Stimulated activated CD8-positive, alpha-beta memory T cell treated with anti-CD3 and anti-CD28 coated beads, Interleukin-12 subunit alpha, Interleukin-12 subunit beta, amount 100 ng/mL, for 24 hours (primary cell): ENCODE data around the gene SMIM35.

Experiments used
- DNase-seq: peaks from one replicate; pipeline ENCODE4 v3.0.0-alpha.2; 2020; ENCODE audit errors: extremely low read depth

Gene SMIM35

DNA sequence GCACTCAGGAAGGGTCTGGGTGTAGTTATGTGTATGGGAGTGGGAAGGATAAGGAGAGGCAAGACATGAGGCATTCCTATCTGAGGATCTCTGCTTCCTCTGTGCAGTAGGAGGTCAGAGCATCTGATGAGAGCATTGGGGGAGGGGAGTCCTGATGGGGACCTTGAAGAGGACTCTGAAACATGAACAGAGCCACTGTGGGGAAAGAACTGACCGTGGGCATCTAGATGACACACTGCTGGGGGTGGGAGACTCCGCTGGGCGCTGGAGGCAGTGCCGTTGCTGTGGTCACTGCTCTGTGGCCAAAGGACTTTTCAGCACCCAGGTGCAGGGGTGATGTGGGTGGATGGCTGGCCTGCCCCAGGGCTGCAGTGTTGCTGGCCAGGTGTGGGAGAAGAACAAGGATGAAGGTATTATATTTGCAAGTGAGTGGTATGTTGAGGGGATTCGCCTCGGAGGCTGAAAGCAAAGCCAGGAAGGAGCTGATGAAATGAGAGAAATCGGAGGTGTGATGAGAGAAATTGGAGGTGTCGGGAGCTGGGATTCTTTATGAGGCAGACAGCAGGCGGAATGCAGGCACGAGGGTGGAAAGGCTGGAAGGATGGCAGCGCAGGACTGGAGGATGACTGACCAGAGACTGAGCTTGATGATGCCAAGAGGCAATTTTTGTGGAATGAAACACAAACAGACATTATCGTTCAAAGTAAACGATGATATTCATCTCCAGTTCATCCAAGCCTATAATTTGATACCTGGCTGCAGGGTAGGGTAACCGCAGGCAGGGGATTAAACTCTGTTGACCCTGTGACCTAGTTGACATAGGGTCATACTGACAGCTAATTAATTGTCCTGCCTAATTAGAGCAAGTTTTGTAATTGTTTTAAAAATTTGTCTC is 29.3 kb downstream of the SMIM35 start:
- DNase-seq: no peak

DNA sequence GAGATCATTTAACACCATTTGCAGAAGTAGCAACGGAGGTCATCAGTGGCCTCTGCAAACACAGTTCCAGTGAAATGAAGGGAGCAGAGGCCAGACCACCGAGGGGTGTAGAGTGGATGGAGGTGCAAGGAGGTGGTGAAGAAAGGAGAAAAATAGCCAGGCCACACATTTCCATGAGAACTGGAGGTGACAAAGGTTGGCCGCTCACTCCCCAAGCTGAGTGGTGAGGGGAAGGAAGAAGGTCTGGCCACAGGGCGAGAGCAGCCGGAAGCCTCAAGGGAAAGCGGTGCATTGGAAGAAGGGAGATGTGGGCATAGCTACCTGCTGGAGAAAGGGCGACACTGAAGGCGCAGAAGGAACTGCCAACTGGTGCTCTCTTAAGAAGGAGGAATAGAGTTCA is 30.0 kb downstream of the SMIM35 start:
- no peak for DNase-seq

DNA sequence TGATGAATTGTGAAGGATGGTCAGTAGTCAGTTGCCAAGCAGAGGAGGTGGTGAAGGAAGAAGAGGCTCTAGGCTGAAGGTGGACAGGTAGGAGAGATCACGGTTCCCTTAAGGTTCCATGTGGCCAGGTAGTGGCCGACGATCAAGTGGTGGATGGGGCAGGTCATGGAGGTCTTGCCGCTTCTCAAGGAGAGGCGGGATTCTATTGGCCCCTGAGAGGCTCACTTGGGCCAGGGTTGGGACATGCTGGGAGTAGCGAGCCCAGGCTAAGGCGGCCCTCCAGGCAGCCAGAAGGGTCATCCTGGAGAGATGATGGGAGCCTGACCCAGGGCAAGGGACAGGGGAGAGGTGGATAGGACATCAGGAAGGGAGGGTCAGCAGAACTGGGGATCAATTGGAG is 30.8 kb downstream of the SMIM35 start:
- DNase-seq: no peak

DNA sequence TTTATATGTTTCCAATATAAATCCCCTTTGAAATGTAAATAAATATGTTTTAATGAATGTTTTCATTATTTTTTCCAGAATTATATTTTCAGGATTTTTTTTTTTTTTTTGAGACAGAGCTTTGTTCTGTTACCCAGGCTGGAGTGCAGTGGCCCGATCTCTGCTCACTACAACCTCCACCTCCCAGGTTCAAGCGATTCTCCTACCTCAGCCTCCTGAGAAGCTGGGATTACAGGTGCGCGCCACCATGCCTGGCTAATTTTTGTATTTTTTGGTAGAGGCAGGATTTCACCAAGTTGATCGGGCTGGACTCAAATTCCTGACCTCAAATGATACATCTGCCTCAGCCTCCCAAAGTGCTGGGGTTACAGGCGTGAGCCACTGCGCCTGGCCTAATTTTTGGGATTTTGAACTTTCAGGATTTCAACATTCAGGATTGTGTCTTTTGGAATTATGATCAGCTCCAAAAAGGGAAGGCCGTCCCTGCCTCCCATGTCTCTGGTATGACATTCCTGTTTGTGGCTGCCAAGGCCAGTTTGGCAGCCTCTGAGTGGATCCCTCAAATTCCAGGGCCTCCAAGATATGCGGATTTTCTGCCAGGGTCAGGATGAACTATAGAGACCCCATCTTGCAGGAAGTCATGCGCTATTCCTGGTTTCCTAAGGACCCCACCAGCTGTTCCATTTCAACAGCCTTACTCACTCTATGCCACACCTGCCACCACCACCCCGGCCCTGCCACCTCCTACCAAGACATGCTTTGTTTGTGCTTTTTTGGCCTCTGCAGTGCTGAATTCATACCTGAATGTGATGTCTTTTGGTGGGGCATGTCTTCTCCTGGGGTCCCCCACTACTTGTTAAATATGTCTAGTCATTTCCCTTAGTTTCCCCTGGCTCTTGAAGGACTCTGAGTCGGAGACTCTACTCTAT is 31.8 kb downstream of the SMIM35 start:
- DNase-seq: no peak

DNA sequence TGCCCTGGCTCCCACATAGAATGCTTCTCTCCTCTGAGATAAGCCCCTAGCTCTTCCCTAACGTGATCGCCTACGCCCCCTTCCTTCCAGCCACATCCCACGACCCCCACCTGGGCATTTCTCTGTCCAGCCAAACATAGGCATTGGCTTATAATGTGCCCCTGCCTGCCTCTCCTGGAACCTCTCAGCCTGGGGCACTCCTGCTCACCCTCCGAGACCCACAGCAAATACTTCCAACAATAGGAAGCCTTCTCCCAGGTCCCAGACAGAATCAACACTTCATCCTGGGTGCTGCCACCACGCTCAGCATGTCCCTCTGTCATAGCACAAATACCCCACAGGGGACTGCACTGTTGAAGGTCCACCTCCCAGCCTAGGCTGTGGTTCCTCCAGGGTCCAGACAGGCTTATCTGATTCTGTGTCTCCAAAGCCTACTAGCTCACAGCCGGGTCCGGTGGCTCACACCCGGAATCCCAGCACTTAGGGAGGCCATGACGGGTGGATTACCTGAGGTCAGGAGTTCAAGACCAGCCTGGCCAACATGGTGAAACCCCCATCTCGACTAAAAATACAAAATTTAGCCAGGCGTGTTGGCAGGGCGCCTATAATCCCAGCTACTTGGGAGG is 34.1 kb downstream of the SMIM35 start:
- no peak for DNase-seq

DNA sequence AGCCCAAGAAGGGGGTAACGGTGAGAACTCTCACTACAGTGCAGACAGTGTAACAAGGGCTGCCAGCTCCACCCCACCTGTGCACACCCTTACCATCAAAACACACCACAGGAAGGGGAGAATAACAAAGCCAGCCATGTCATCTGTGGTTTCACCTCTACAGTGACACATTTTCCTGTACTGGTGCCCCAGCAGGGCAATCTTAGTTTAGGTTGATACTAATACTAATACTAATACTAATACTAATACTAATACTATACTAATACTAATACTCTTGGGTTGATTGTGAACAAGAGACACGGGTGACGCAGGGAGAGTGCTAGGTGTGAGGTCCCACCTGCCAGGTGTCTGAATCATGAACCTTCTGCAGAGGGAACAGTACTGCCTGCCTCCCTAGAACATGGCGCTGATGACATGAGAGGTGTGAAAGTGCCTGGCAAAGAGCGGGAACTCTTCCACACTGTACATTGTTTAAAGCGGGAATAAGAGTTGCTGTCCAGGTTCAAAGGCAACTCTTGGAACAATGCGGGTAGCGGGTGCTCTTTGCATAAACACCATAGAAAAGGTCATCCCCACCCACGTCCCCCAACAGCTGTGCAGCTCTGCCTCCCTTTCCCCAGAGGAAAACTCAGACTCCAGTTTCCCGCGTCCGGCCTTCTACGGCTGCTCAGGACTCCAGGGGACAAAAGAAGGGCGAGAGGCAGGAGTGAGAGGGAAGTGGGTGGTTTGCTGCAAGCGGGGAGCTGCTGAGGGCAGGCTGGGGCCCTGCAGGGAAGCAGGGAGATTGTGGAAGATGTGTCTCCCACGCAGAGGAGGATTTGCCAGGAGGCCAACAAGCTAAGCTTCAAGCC is 34.9 kb downstream of the SMIM35 start:
- no peak for DNase-seq

DNA sequence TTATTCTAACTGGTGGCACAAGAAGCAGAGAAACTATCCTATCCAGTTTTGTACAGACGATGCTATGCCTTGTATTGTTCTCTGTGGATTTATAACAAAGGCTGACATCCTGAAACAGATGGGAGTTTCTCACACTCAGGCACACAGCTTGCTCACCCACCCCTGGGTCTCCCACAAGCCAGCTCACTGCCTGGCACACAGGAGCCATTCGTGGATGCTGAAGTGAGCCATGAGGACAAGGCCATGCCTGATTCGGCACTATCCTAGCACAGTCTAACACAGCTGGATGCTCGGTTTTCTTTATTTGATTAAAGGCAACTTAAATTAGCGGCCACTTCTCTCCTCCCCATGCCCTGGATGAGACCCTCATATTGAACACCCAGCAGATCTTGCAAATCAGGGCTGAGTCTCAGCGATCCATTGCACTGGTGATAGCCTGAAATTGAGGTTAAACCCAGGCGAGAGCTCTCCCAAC is 35.6 kb downstream of the SMIM35 start:
- no peak for DNase-seq

DNA sequence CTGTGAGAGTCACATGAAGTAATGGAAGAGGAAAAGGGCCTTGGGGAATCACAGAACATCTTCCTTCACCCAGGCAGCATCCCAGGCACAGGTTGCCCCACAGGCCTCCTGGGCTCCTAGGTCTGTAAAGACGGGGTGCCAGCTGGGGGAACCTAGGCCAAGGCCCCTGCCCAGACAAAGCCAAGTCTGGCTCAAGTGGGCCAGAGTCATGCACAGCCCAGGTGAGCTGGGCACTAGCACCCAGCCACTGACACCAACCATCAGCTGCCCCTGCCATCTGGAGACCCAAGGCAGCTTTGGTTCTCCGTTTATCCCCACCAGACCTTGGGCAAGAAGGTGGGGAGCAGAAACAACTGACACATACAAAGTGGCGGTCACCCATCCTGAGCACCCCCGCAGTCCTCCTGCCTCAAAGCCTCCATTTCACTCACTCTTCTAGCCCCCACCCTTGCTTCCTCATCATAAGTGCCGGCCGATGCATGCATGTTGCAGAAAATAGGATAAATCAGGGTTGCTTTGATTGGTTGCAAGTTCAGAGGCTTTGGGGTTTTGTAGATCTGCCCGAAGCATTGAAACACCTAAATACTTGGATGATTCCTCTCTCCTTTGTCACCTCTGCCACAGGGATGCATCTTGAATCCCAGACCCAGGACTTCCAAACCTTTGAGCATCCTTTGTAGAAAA is 36.4 kb downstream of the SMIM35 start:
- DNase-seq: no peak

DNA sequence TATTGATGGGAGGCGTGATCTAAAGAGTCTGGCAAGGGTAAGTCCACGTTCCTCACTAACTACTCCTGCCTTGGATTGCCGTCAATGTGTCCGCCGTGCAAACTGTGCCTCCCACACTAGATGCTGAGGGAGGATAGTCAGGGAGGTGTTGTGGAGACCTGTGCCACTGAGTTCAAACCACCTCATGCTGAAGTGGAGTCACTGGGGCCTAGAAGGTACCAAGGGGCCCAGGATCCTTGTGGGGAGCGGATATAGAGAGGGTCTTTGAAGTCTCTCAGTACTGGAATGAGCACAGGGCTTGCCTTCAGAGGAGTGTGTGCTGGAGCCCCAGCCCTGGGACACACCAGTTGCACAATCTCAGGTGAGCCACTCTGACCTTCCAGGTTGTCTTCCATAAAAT is 37.0 kb downstream of the SMIM35 start:
- no peak for DNase-seq

DNA sequence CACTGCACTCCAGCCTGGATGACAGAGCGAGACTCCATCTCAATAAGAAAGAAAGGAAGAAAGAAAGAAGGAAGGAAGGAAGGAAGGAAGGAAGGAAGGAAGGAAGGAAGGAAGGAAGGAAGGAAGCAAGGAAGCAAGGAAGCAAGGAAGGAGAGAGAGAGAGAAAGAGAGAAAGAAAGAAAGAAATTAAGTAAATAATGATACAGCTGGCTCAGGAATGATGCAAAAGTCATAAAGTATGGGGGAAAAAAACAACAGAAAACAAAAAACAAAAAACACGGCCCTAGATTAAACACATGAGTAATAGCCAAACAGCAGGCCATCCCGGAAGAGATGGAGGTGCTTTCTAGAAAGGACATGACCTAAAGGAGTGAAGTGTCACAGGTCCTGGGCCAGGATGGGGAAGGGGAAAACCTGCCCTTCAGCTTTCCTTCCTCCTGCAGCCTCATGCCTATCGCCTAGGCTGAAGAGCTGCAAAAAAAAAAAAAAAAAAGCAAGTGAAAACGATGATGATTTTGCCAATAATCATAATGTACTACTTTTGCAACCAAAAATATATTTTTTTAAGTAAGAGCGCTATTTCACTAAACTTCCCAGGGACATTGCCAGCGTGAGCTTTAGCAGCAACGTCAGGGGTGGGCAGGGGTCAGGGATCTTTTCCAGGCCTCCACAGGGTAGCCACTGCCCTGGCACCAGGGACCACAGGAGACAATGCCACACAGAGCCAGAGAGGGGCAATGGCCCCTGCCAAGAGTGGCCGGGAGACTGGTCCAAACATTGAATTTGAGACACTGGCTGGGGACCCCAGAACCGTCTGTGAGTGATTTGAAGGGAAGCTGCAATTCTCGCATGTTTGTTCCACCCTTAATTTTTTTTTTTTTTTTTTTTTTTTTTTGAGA is 38.0 kb downstream of the SMIM35 start:
- no peak for DNase-seq

DNA sequence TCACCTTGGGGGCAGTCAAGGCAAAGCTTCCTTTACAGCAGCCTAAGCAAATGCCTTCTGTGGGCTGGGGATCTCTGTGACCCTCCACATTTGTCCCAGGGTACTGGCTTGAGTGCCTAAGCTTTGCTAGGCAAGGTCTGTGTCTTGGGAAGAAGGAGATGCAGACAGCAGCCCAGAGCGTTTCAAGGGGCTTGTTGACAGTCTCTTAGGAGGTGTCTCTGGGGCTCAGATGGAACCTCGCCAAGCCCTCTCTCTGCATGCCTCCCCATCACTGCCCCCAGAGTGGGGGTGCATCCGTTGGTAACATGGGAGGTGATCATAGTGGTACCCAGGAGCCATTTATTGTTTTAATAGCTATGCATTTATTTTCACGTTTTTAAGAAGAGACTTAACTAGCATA is 39.0 kb downstream of the SMIM35 start:
- DNase-seq: no peak

DNA sequence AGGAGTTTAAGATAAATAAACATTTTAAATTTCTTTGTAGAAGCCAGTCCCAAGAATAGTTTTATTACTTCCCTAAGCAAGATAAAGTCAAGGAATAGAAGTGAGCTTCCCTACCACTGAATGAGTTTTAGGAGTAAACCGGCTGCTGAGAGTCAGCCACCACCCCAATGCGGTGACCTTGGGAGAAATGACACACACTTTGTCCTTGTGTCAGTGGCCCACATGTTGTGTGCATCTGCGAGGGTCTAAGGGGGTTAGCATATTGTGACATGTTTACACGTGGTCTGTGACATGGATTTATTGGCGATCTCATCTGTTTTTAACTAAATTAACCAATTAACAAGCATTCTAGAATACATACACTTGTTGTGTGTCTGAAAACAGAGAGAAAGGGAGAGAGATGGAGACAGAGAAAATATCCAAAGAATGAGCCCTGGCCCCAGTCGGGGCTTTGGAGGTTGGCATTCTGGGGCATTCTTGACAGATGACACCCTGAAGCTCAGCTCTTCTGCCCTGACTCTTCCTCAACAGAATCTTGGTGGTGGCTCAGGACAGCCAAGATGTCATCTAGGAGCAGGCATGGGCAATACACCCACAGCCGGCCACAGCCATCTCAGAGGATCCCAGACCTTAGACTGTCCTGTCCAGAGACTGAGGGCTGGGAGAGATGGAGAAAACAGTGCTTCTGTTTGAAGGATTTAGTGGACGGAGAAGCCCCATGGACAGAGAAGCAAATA is 39.6 kb downstream of the SMIM35 start:
- DNase-seq: no peak

DNA sequence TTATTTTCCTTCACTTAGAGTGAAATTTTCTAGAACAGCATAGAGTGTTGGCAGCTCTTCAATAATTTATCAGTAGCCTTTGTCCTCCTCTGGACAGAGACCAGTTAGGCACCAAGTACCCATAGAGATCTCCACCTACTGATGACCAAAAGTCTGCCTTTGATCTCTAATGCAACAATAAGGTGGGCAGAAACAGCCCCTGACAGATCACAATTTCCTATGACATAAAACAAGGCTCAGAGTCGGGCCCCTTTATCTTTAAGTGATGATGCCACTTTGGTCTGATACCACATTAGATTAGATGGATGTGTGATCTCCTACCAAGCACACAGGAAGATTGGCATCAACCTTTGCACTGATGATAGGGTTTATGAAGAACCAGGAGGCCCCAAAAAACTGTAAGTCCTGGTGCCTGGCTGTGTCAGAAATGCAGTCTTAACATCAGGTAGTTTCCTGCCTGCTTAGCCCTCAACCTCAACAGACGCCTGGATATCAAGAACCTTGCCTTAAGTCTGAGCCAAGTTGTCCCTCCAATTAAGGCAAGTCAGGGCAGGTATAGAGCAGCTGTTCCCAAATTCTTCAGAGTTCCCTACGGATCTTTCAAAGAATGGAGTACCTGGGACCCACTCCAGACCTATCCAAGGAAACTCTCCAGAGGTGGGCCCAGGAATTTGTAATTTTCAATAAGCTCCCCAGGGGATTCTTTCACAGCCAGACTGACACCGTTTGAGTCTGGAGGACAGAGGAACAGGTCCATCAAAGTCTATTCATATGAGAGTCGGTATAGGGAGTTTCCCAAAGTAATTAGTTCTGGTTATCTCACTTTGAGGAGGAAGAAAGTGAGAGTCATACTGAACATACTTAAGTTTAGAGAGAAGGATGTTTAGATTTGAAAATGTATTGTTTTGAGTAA is 40.5 kb downstream of the SMIM35 start:
- DNase-seq: no peak

DNA sequence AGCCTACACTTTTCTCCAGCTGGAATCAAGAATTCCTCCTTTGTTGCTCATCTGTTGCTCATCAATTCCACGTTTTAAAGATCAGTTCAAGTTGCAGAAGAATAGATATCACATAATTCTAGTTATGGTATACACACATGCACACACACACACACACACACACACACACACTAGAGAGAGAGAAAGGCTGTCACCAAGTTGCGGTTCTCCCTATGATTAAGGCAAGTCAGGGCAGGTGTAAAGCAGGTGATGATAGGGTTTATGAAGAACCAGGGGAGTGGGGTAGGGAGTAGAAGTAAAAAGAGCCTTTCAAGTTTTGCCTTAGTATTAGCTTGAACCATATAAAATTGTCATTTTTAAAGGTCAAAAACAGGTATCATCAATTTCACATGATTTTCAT is 41.6 kb downstream of the SMIM35 start:
- DNase-seq: no peak

DNA sequence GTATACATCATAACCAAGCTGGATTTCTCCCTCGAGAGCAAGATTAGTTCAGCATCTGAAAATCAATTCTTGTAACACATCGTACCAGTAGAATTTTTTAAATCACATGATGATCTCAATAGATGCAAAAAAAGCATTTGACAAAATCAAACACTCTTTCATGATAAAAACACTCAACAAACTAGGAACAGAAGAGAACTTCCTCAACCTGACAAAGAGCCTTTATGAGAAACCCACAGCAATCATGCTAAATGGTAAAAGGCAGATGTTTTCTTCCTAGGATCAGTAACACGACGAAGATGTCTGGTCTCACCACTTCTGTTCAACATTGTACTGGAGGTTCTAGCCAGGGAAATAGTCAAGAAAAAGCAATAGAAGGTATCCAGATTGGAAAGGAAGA is 44.0 kb downstream of the SMIM35 start:
- DNase-seq: no peak

DNA sequence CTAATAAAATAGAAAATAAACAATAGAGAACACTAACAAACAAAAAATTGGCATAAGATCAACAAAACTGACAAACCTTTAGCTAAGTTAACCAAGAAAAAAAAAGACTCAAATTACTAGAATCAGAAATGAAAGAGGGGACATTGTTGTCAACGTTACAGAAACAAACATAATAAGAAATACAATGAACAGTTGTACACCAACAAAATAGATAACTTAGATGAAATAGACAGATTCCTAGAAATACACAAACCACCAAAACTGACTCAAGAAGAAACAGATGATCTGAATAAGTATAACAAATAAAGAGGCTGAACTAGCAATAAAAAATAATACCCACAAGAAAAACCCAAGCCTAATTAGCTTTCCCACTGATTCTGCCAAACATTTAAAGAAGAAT is 44.6 kb downstream of the SMIM35 start:
- DNase-seq: no peak

DNA sequence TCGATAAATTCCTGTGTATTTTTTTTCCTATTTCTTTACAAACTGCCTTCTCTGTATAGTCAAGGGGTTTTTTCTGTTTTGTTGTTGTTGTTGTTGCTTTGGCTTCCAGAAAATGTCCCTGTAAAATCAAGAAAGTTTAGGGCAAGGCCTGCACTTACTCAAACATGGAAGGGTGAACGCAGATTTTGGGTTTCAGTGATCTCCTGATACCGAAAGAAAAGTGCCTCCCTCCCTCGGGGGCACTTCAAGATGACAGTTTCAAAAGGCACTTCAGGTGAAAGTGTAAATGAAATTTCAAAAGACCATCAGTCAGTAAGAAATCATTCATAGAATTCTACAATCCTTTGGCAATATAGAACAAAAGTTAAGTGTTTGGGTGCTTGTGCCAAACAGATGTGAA is 53.3 kb downstream of the SMIM35 start:
- DNase-seq: no peak

DNA sequence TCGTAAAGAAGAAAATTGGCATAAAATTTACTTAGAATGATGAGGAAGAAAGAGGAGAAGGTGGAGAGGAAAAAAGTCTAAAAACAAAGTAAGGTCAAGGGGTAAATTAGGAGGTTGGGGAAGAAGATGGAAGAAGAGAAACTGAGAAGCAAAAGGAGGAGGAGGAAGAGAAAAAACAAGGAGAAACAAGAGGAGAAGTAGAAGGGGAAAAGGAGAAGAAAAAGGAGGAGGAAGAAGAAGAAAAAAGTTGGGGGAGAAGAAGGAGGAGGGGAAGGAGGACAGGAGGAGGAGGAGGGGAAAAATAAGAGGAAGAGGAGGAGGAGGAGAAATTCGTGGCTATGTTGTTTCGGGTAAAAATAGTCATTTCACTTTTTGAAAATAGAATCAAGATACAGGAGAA is 58.1 kb downstream of the SMIM35 start:
- no peak for DNase-seq
